ENCODE measurements around the gene HES4.
"Not testable (repeated sequence)": the region's sequence is repeated elsewhere in the genome, so short reads cannot be mapped to it uniquely, and the experiment has no call there.

Gene HES4

GRCh38 chr1:1017397-1018320, 17.8 kb upstream of the HES4 start:
- not testable (repeated sequence) for ATAC-seq

- ATAC-seq: no peak
These were observed 15.1 kb upstream of the HES4 start for GRCh38 chr1:1014799-1015681.

GRCh38 chr1:1013922-1014648, 14.2 kb upstream of the HES4 start:
- ATAC-seq: peak in 1 of 2 donors; percentile 25

GRCh38 chr1:1013105-1013921, 13.4 kb upstream of the HES4 start, which contains the start of gene ISG15:
Gene ISG15 (plus strand): TSS chr1:1013497. CDS start chr1:1013574, 77 bp downstream.
- ATAC-seq: peak; percentile 96

GRCh38 chr1:1012736-1013104, 12.8 kb upstream of the HES4 start:
- not testable (repeated sequence) for ATAC-seq

- no peak for ATAC-seq
These were observed 11.6 kb upstream of the HES4 start for GRCh38 chr1:1011396-1011949.

- ATAC-seq: not testable (repeated sequence)
These were observed 10.2 kb upstream of the HES4 start for GRCh38 chr1:1010131-1010530.

- ATAC-seq: no peak
These were observed 6.6 kb upstream of the HES4 start for GRCh38 chr1:1006305-1007159.

GRCh38 chr1:1005774-1006304, 5.9 kb upstream of the HES4 start:
- ATAC-seq: no peak

GRCh38 chr1:1004780-1005697, 5.1 kb upstream of the HES4 start:
- ATAC-seq: no peak

GRCh38 chr1:1004420-1004779, 4.5 kb upstream of the HES4 start:
- no peak for ATAC-seq

- ATAC-seq: no peak
These were observed 3.9 kb upstream of the HES4 start for GRCh38 chr1:1003618-1004419.

- ATAC-seq: no peak
These were observed 1.3 kb upstream of the HES4 start for GRCh38 chr1:1001057-1001783.

- peak in 1 of 2 donors; percentile 25 for ATAC-seq
These were observed 610 bp upstream of the HES4 start for GRCh38 chr1:1000357-1001056.

- no peak for ATAC-seq
These were observed 737 bp downstream of the HES4 start for GRCh38 chr1:998995-999724.

- no peak for ATAC-seq
These were observed 1.2 kb downstream of the HES4 start for GRCh38 chr1:998745-998994.

Data from activated CD4-positive, CD25-positive, alpha-beta regulatory T cell treated with anti-CD3 and anti-CD28 coated beads, Interleukin-2, amount 50 U/mL, for 24 hours (primary cell).